Activated T-cell treated with anti-CD3 and anti-CD28 coated beads, Interleukin-2, amount 50 U/mL, for 48 hours (primary cell): Measurements from ENCODE around the gene SUMO1.
A peak's percentile ranks its signal among the peaks of the same experiment; 100 is the strongest.

Experiments used
- DNase-seq, 2 experiments: peaks; one replicate each; pipeline ENCODE4 v3.0.0-alpha.2; 2020

SUMO1 gene

GRCh38 chr2:202196727-202197126 lies 41.7 kb downstream of the SUMO1 start:
- DNase-seq = no peak

GRCh38 chr2:202194418-202194817 lies 44.0 kb downstream of the SUMO1 start:
- DNase-seq = no peak

- no peak for DNase-seq
These were observed 44.5 kb downstream of the SUMO1 start for GRCh38 chr2:202193881-202194353.

- no peak for DNase-seq
These were observed 45.1 kb downstream of the SUMO1 start for GRCh38 chr2:202193305-202193704.

- no peak for DNase-seq
These were observed 50.8 kb downstream of the SUMO1 start for GRCh38 chr2:202187570-202187969.

GRCh38 chr2:202186641-202187202 lies 51.7 kb downstream of the SUMO1 start:
- no peak for DNase-seq

- no peak for DNase-seq
These were observed 53.2 kb downstream of the SUMO1 start for GRCh38 chr2:202185156-202185555.

- DNase-seq = no peak
These were observed 53.8 kb downstream of the SUMO1 start for GRCh38 chr2:202184557-202184956.

GRCh38 chr2:202178346-202178958 lies 59.9 kb downstream of the SUMO1 start:
- peak; percentile 52 to 54 for DNase-seq

- peak; percentile 56 to 65 for DNase-seq
These were observed 65.8 kb downstream of the SUMO1 start for GRCh38 chr2:202172439-202173211.

GRCh38 chr2:202171241-202171825 lies 67.1 kb downstream of the SUMO1 start:
- peak; percentile 45 to 46 for DNase-seq

- no peak for DNase-seq
These were observed 68.5 kb downstream of the SUMO1 start for GRCh38 chr2:202169832-202170424.

GRCh38 chr2:202169131-202169530 lies 69.3 kb downstream of the SUMO1 start:
- no peak for DNase-seq

- DNase-seq = no peak
These were observed 72.5 kb downstream of the SUMO1 start for GRCh38 chr2:202165945-202166344.

- DNase-seq = no peak
These were observed 73.2 kb downstream of the SUMO1 start for GRCh38 chr2:202165208-202165607.

- DNase-seq = no peak
These were observed 74.0 kb downstream of the SUMO1 start for GRCh38 chr2:202164411-202164810.

- no peak for DNase-seq
These were observed 77.1 kb downstream of the SUMO1 start for GRCh38 chr2:202161151-202161835.

- no peak for DNase-seq
These were observed 79.6 kb downstream of the SUMO1 start for GRCh38 chr2:202158796-202159195.

GRCh38 chr2:202157211-202157990 lies 81.0 kb downstream of the SUMO1 start:
- no peak for DNase-seq
